MM.1S (cell line): Measurements from ENCODE around the gene SLC36A4.

Experiments used
- EZH2 ChIP-seq: fragments of 300-600 bp; sonication (generic); optimal IDR thresholded peaks from 2 replicates; pipeline ENCODE3; 2017; ENCODE audit warnings: low read depth, mild to moderate bottlenecking, antibody characterized with exemption, low read length, mixed read lengths
- EZH2phosphoT487 ChIP-seq: fragments of 300-600 bp; sonication (generic); IDR thresholded peaks from 2 replicates; pipeline ENCODE4 v1.6.1; 2018; ENCODE audit warnings: antibody characterized with exemption, low read length
- TF ChIP-seq, protein P1 (sequence below): fragments of 300-600 bp; sonication (generic); IDR thresholded peaks from 2 replicates; pipeline ENCODE4 v1.5.1; 2016; ENCODE audit warnings: antibody characterized with exemption, low read length, mixed read lengths

DNA sequence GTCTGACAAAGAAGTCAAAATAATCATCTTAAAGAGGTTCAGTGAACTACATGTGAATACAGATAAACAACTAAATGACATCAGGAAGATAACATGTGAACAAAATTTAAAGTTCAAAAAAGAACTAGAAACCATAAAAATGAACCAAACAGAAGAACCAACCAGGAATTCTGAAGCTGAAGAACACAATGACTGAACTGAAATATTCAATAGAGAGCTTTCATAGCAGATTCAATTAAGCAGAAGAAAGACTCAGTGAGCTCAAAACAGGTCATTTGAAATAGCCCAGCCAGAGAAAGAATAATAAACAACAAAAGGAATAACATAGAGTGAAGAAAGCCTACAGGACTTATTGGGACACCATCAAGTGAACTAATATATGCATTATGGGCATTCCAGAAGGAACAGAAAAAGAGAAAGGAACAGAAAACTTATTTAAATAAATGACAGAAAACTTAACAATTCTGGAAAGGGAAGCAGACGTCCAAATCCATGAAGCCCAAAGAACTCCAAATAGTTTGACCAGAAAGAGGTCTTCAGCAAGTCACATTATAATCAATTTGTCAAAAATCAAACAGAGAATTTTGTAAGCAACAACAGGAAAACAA is 11.0 kb upstream of the SLC36A4 start:
- TF ChIP-seq EZH2 (no peak), EZH2phosphoT487 (no peak)
- TF ChIP-seq, protein P1, sequence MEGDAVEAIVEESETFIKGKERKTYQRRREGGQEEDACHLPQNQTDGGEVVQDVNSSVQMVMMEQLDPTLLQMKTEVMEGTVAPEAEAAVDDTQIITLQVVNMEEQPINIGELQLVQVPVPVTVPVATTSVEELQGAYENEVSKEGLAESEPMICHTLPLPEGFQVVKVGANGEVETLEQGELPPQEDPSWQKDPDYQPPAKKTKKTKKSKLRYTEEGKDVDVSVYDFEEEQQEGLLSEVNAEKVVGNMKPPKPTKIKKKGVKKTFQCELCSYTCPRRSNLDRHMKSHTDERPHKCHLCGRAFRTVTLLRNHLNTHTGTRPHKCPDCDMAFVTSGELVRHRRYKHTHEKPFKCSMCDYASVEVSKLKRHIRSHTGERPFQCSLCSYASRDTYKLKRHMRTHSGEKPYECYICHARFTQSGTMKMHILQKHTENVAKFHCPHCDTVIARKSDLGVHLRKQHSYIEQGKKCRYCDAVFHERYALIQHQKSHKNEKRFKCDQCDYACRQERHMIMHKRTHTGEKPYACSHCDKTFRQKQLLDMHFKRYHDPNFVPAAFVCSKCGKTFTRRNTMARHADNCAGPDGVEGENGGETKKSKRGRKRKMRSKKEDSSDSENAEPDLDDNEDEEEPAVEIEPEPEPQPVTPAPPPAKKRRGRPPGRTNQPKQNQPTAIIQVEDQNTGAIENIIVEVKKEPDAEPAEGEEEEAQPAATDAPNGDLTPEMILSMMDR: no peak
